ENCODE data around the gene SETD3. TPM values are rescaled to one million over a fixed set of nuclear protein-coding genes. Genes with fewer than 3 reads are reported as not detected.

The SETD3 gene
- polyA plus RNA-seq, 1 donor (not counting 4 experiments of a cell fraction or from before 2014, with no cell fraction given), result 48.1 TPM

- no peak overlapping the region for H3K4me3 ChIP-seq (ENCODE audit: control insufficient read depth in 2 of 3, extremely low read depth in 1 of 3, insufficient read depth in 2 of 3, low read depth in 1 of 3, low read length in 3 of 3)
- H3K79me2 ChIP-seq (ENCODE audit: control insufficient read depth, insufficient read depth, low read length), result peaks cover 79% of the 10 kb centered on the region
- H4K20me1 ChIP-seq (ENCODE audit: control insufficient read depth, extremely low read depth, insufficient read depth, low read length), result peaks cover 4% of the 10 kb centered on the region
- H3K4me1 ChIP-seq (ENCODE audit: control insufficient read depth, extremely low read depth, insufficient read depth, low read length), result peaks cover 8% of the 10 kb centered on the region
- TF ChIP-seq CTCF (optimal IDR thresholded peaks at IDR 0.05 in 1 of 3, IDR thresholded peaks at IDR 0.05 in 1 of 3, conservative IDR thresholded peaks at IDR 0.05 in 1 of 3; ENCODE audit: extremely low read depth in 1 of 3, insufficient read depth in 2 of 3, low read length in 3 of 3) (no peak), EZH2 (IDR thresholded peaks at IDR 0.05; ENCODE audit: low read length) (no peak)
- H3K36me3 ChIP-seq (ENCODE audit: control insufficient read depth in 2 of 2, extremely low read depth in 1 of 2, insufficient read depth in 2 of 2, low read length in 2 of 2), result peaks cover 7 to 17% of the 10 kb centered on the region in 2 experiments
- no peaks in the 10 kb centered on the region for H3K27me3 ChIP-seq (ENCODE audit: control insufficient read depth, extremely low read depth, insufficient read depth, low read length)
- no peak overlapping the region for H2AFZ ChIP-seq (ENCODE audit: control insufficient read depth, low read length)
- dilution Hi-C loops (cut with MboI; ENCODE audit: extremely low pct_ligation_motif_present, low sequenced_read_pairs), result no loop called here
- DNase-seq (ENCODE audit: low read depth, low spot score), result no peak
- no peak overlapping the region for H3K9ac ChIP-seq (ENCODE audit: control insufficient read depth, extremely low read depth, insufficient read depth, low read length)
- no peak overlapping the region for H3K27ac ChIP-seq (ENCODE audit: control insufficient read depth, insufficient read depth, low read length)
- no peaks in the 10 kb centered on the region for H3K9me1 ChIP-seq (ENCODE audit: control insufficient read depth, extremely low read depth, insufficient read depth, low read length)
- no peaks in the 10 kb centered on the region for H3K9me3 ChIP-seq (ENCODE audit: control insufficient read depth, low read depth, low read length)
- H3K4me2 ChIP-seq (ENCODE audit: control insufficient read depth, extremely low read depth, insufficient read depth, low read depth, low read length), result no peak overlapping the region
- no peak for FAIRE-seq
Measured at GRCh38 chr14:99468836-99469592, 11.6 kb downstream of the SETD3 start.

DNA sequence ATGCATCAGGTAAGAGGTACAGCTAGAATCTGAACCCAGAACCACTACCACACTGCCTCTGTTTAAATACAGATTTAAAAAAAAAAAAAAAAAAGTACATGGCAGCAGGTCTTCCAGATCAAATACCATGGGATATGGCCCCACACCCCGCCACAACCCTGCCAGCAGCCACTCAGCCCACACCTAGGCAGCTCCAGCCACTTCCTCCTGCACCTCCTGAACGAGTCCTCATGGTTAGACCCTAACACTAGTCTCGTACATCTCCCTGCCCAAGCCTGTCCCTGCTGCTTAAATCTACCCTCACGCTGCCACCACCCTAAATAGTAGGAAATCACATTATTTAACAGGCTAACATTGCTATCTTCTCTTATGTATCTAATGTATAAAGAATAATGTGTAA lies 12.6 kb downstream of the SETD3 start:
- DNase-seq (ENCODE audit: low read depth, low spot score), result no peak
- peaks cover 2% of the 10 kb centered on the region for H3K4me1 ChIP-seq (ENCODE audit: control insufficient read depth, extremely low read depth, insufficient read depth, low read length)
- H3K27me3 ChIP-seq (ENCODE audit: control insufficient read depth, extremely low read depth, insufficient read depth, low read length), result no peaks in the 10 kb centered on the region
- peaks cover 7 to 17% of the 10 kb centered on the region in 2 experiments for H3K36me3 ChIP-seq (ENCODE audit: control insufficient read depth in 2 of 2, extremely low read depth in 1 of 2, insufficient read depth in 2 of 2, low read length in 2 of 2)
- dilution Hi-C loops (cut with MboI; ENCODE audit: extremely low pct_ligation_motif_present, low sequenced_read_pairs), result no loop called here
- H4K20me1 ChIP-seq (ENCODE audit: control insufficient read depth, extremely low read depth, insufficient read depth, low read length), result peaks cover 4% of the 10 kb centered on the region
- no peaks in the 10 kb centered on the region for H3K9me1 ChIP-seq (ENCODE audit: control insufficient read depth, extremely low read depth, insufficient read depth, low read length)
- H3K4me2 ChIP-seq (ENCODE audit: control insufficient read depth, extremely low read depth, insufficient read depth, low read depth, low read length), result no peak overlapping the region
- TF ChIP-seq CTCF (optimal IDR thresholded peaks at IDR 0.05 in 1 of 3, IDR thresholded peaks at IDR 0.05 in 1 of 3, conservative IDR thresholded peaks at IDR 0.05 in 1 of 3; ENCODE audit: extremely low read depth in 1 of 3, insufficient read depth in 2 of 3, low read length in 3 of 3) (no peak), EZH2 (IDR thresholded peaks at IDR 0.05; ENCODE audit: low read length) (no peak)
- H3K27ac ChIP-seq (ENCODE audit: control insufficient read depth, insufficient read depth, low read length), result no peak overlapping the region
- no peak overlapping the region for H3K4me3 ChIP-seq (ENCODE audit: control insufficient read depth in 2 of 3, extremely low read depth in 1 of 3, insufficient read depth in 2 of 3, low read depth in 1 of 3, low read length in 3 of 3)
- peaks cover 70% of the 10 kb centered on the region for H3K79me2 ChIP-seq (ENCODE audit: control insufficient read depth, insufficient read depth, low read length)
- no peak for FAIRE-seq
- no peak overlapping the region for H3K9ac ChIP-seq (ENCODE audit: control insufficient read depth, extremely low read depth, insufficient read depth, low read length)
- H3K9me3 ChIP-seq (ENCODE audit: control insufficient read depth, low read depth, low read length), result no peaks in the 10 kb centered on the region
- H2AFZ ChIP-seq (ENCODE audit: control insufficient read depth, low read length), result no peak overlapping the region

All from keratinocyte (primary cell).